ENCODE data around the gene SMR3A.

The SMR3A gene

GRCh38 chr4:70360460-70360859 is at the start of gene SMR3A:
Gene SMR3A, plus strand, starts transcription at chr4:70360760. Its CDS starts 1,356 bp downstream, at chr4:70362116.
- TF ChIP-seq GATA2 (IDR thresholded peaks at IDR 0.05; ENCODE audit: low read depth, low read length), result no peak
- TF ChIP-seq GATA3 (IDR thresholded peaks at IDR 0.05; ENCODE audit: low read depth, low read length), result no peak

- TF ChIP-seq GATA2 (IDR thresholded peaks at IDR 0.05; ENCODE audit: low read depth, low read length) (no peak), GATA3 (IDR thresholded peaks at IDR 0.05; ENCODE audit: low read depth, low read length) (no peak)
These were observed 46.8 kb upstream of the SMR3A start for GRCh38 chr4:70313736-70314135.

GRCh38 chr4:70315928-70316327 is 44.6 kb upstream of the SMR3A start:
- TF ChIP-seq GATA2 (IDR thresholded peaks at IDR 0.05; ENCODE audit: low read depth, low read length), result no peak
- no peak for TF ChIP-seq GATA3 (IDR thresholded peaks at IDR 0.05; ENCODE audit: low read depth, low read length)

- no peak for TF ChIP-seq GATA2 (IDR thresholded peaks at IDR 0.05; ENCODE audit: low read depth, low read length)
- no peak for TF ChIP-seq GATA3 (IDR thresholded peaks at IDR 0.05; ENCODE audit: low read depth, low read length)
These were observed 34.5 kb upstream of the SMR3A start for GRCh38 chr4:70326052-70326451.

- TF ChIP-seq GATA3 (IDR thresholded peaks at IDR 0.05; ENCODE audit: low read depth, low read length) (no peak), GATA2 (IDR thresholded peaks at IDR 0.05; ENCODE audit: low read depth, low read length) (no peak)
These were observed 25.9 kb upstream of the SMR3A start, which contains the start of gene CABS1 for GRCh38 chr4:70334681-70335080. Gene CABS1, plus strand, starts transcription at chr4:70334981. Its CDS starts 59 bp downstream, at chr4:70335040.

GRCh38 chr4:70336043-70336442 is 24.5 kb upstream of the SMR3A start:
- no peak for TF ChIP-seq GATA3 (IDR thresholded peaks at IDR 0.05; ENCODE audit: low read depth, low read length)
- no peak for TF ChIP-seq GATA2 (IDR thresholded peaks at IDR 0.05; ENCODE audit: low read depth, low read length)

- TF ChIP-seq GATA2 (IDR thresholded peaks at IDR 0.05; ENCODE audit: low read depth, low read length), result no peak
- TF ChIP-seq GATA3 (IDR thresholded peaks at IDR 0.05; ENCODE audit: low read depth, low read length), result no peak
These were observed 22.6 kb upstream of the SMR3A start for GRCh38 chr4:70337886-70338420.

GRCh38 chr4:70356185-70356584 is 4.4 kb upstream of the SMR3A start:
- TF ChIP-seq GATA3 (IDR thresholded peaks at IDR 0.05; ENCODE audit: low read depth, low read length), result no peak
- no peak for TF ChIP-seq GATA2 (IDR thresholded peaks at IDR 0.05; ENCODE audit: low read depth, low read length)

- TF ChIP-seq GATA3 (IDR thresholded peaks at IDR 0.05; ENCODE audit: low read depth, low read length), result no peak
- TF ChIP-seq GATA2 (IDR thresholded peaks at IDR 0.05; ENCODE audit: low read depth, low read length), result no peak
These were observed 1.4 kb upstream of the SMR3A start for GRCh38 chr4:70359115-70359661.

GRCh38 chr4:70364002-70364401 is 3.4 kb downstream of the SMR3A start:
- TF ChIP-seq GATA2 (IDR thresholded peaks at IDR 0.05; ENCODE audit: low read depth, low read length), result no peak
- no peak for TF ChIP-seq GATA3 (IDR thresholded peaks at IDR 0.05; ENCODE audit: low read depth, low read length)

GRCh38 chr4:70365479-70365878 is 4.9 kb downstream of the SMR3A start:
- no peak for TF ChIP-seq GATA2 (IDR thresholded peaks at IDR 0.05; ENCODE audit: low read depth, low read length)
- no peak for TF ChIP-seq GATA3 (IDR thresholded peaks at IDR 0.05; ENCODE audit: low read depth, low read length)

- TF ChIP-seq GATA3 (IDR thresholded peaks at IDR 0.05; ENCODE audit: low read depth, low read length) (no peak), GATA2 (IDR thresholded peaks at IDR 0.05; ENCODE audit: low read depth, low read length) (no peak)
These were observed 7.3 kb downstream of the SMR3A start for GRCh38 chr4:70367813-70368212.

- no peak for TF ChIP-seq GATA2 (IDR thresholded peaks at IDR 0.05; ENCODE audit: low read depth, low read length)
- no peak for TF ChIP-seq GATA3 (IDR thresholded peaks at IDR 0.05; ENCODE audit: low read depth, low read length)
These were observed 11.4 kb downstream of the SMR3A start for GRCh38 chr4:70371987-70372386.

- TF ChIP-seq GATA3 (IDR thresholded peaks at IDR 0.05; ENCODE audit: low read depth, low read length) (no peak), GATA2 (IDR thresholded peaks at IDR 0.05; ENCODE audit: low read depth, low read length) (no peak)
These were observed 12.2 kb downstream of the SMR3A start for GRCh38 chr4:70372760-70373159.

GRCh38 chr4:70380578-70380977 is 20.0 kb downstream of the SMR3A start:
- TF ChIP-seq GATA2 (IDR thresholded peaks at IDR 0.05; ENCODE audit: low read depth, low read length) (no peak), GATA3 (IDR thresholded peaks at IDR 0.05; ENCODE audit: low read depth, low read length) (no peak)
